ENCODE measurements around the gene INF2.

DNA sequence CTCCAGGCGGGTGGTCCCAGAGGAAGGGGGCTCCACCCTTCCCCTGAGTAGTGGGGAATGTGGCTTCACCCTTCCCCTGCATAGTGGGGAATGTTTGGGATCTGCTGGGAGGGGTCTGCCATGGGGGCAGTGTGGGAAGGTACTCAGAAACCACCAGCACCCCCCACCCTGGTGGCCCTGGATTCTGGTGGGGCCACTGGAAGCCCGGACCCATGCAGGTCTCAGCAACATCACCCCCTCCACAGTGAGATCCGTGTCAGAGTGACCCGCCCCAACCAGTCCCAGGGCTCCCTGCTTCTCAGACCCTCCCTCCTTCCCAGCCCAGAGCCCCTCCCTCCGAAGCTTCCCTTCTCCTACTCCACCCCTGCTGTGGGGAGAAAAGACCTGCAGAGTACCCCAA, 30.3 kb upstream of the INF2 start:
- TF ChIP-seq PPARA (CRISPR knock-in tag; IDR thresholded peaks at IDR 0.05; ENCODE audit: borderline replicate concordance) (no peak), RARB (CRISPR knock-in tag; IDR thresholded peaks at IDR 0.05) (no peak), ZFP30 (CRISPR knock-in tag; IDR thresholded peaks at IDR 0.05) (no peak), BACH2 (CRISPR knock-in tag; IDR thresholded peaks at IDR 0.05; ENCODE audit: borderline replicate concordance) (no peak), GLIS3 (CRISPR knock-in tag; IDR thresholded peaks at IDR 0.05) (no peak), ZFP3 (CRISPR knock-in tag; IDR thresholded peaks at IDR 0.05) (no peak)
- TF ChIP-seq, protein P1, sequence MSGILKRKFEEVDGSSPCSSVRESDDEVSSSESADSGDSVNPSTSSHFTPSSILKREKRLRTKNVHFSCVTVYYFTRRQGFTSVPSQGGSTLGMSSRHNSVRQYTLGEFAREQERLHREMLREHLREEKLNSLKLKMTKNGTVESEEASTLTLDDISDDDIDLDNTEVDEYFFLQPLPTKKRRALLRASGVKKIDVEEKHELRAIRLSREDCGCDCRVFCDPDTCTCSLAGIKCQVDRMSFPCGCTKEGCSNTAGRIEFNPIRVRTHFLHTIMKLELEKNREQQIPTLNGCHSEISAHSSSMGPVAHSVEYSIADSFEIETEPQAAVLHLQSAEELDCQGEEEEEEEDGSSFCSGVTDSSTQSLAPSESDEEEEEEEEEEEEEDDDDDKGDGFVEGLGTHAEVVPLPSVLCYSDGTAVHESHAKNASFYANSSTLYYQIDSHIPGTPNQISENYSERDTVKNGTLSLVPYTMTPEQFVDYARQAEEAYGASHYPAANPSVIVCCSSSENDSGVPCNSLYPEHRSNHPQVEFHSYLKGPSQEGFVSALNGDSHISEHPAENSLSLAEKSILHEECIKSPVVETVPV (CRISPR knock-in tag; IDR thresholded peaks at IDR 0.05): no peak
- TF ChIP-seq, protein P2, sequence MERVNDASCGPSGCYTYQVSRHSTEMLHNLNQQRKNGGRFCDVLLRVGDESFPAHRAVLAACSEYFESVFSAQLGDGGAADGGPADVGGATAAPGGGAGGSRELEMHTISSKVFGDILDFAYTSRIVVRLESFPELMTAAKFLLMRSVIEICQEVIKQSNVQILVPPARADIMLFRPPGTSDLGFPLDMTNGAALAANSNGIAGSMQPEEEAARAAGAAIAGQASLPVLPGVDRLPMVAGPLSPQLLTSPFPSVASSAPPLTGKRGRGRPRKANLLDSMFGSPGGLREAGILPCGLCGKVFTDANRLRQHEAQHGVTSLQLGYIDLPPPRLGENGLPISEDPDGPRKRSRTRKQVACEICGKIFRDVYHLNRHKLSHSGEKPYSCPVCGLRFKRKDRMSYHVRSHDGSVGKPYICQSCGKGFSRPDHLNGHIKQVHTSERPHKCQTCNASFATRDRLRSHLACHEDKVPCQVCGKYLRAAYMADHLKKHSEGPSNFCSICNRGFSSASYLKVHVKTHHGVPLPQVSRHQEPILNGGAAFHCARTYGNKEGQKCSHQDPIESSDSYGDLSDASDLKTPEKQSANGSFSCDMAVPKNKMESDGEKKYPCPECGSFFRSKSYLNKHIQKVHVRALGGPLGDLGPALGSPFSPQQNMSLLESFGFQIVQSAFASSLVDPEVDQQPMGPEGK (CRISPR knock-in tag; IDR thresholded peaks at IDR 0.05; ENCODE audit: borderline replicate concordance): no peak

Data from SK-N-SH treated with all-trans-retinoic acid at 6 μM for 48 hours (cell line).